Lung microvascular endothelial cell (primary cell): ENCODE results near the gene UCK2. TPM values are rescaled to one million over a fixed set of nuclear protein-coding genes. Genes with fewer than 3 reads are reported as not detected.

Source experiments
- DNase-seq, 2 donors: peaks; one replicate each; pipeline versions ENCODE4 v3.0.0 to v3.0.0-alpha.2; 2010; ENCODE audit warnings: low read depth in 2 of 2
- total RNA-seq: library from RNA; depleted of rRNA; stranded (reverse); fragments of >200 nt; gene quantifications from 2 replicates; pipeline ENCODE4 v1.2.1, GENCODE V29; 2014

Gene UCK2
- total RNA-seq, 1 donor from 2014 or later, result 53.4 TPM

DNA sequence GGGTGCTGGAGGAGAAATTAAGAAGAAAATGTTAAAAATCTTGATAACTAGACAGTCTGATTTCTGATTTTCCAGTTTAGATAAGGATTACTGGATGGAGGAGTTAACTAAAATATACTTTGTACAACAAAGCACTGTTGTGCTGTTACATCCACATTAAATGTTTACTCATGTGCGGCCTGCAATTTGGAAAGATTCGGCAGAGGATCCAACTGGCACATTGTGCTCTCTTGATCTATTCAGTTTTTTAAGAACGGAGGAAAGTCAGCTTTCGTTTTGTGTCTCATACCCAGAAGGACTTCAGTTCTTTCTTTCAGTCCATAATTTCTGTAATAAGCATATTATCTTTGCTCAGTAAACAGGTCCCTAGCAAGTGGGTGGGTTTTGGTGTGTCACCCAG is 52.5 kb downstream of the UCK2 start:
- DNase-seq, result no peak

DNA sequence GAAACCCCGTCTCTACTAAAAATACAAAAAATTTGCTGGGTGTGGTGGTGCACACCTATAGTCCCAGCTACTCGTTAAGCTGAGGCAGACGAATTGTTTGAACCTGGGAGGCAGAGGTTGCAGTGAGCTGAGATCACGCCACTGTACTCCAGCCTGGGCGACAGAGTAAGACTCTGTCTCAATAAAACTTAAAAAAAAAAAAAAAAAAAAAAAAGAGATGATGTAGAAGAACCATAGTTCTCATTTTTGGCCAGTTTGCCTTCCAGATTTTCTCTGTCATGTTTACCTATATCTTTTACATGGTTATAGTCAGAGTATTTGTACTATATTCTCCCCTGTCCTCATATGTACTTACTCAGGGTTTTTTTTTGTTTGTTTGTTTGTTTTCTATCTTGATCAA is 53.6 kb downstream of the UCK2 start:
- no peak for DNase-seq

DNA sequence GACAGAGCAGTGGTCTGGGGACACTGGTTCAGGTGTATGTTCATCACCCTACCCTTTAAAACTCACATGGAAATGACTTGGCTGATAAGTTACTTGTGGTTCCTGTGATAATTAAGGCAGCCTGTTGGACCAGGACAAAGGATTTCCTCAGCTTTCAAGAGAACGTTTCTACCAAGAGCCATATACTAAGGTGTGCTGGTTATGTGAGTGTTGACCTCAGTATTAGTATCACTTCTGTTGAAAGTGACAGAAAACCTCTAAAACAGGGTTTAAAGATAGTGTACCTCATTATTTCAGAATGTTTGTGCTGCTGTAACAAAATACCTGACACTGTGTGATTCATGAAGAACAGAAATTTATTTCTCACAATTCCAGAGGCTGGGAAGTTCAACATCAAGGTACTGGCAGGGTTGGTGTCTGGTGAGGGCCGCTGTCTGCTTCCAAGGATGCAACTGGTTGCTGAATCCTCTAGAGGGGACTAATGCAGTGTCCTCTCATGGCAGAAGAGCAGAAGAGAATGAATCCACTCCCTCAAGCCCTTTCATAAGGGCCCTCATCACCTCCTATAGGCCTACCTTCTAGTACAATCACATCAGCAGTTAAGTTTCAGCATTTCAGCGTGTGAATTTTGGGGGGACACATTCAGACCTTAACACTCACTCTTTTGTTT is 54.9 kb downstream of the UCK2 start:
- DNase-seq, result no peak

DNA sequence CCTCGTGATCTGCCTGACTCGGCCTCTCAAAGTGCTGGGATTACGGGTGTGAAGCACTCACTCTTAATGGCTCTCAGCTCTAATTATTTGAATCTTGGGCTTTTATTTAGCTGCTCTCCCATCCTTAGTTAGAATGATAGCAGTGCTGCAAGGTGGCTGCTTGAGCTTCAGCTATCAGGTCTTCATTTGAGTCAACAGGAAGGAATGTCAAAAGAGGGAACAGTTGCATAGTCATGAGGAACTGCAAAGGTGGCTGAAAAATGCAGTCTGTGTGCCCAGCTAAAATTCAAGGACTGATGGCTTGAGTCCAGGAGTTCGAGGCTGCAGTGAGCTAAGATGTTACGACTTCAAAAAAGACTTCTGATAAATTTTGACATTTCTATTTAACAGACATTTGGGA is 55.6 kb downstream of the UCK2 start:
- DNase-seq, result no peak

DNA sequence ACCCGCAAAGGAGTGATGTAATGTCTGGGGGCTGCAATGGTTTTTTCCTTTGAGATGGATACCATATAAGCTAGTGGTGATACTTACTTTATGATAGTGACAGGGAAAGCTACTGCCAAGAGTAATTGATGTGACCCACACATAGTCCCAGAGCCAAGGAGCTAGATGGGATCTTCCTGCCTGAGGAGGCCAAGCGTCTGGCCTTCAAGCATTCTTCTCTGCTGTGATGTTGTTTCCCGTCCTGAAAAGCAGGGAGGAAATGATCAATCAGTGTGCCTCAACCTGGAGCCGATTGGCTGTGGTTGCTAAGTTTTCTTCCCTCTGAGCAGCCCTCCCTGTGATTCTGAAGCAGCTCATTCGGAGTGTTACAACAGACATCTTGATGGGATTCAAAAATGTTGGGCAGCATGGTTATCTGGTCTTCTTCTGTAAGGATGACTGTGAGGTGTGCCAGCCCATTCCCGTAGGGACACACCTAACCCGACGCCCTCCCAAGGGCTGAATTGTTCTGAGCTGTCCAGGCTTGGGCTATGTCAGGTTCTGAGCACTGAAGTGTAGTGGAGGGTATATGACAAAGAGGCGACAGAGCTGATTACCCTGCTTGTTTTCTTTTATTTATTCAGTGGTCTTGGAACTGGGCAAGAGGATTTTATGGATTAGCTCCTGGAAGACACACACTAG is 56.7 kb downstream of the UCK2 start:
- DNase-seq, result peak in 1 of 2 donors; percentile 94

DNA sequence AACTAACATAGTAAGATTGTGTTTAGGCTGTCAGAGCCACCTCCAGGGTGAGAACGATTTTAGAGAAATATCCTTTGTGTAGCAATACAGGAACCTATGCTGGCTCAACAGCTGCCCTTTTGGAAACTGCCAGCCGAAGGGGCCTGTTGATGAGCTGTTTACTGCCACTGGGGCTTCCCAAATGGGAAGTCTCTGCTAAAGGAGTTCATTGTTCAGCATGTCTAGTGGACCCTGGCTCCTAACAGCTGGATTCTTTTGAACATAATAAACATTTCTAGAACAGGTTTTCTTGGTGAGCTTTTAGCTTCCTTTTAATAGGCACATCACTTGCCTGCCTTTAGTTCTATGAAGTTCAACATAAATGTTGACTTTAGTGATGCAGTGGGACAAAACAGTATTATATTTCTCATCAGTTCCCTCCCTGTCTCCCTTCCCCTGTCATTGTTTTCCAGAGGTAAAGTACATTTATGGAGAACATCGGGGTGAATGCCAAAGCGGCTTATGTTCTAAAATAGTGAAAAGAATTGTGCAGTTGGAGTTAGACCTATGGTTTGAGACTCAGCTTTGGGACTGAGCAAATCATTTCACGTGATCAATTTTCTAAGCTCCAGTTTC is 57.4 kb downstream of the UCK2 start:
- peak; percentile 70 for DNase-seq

DNA sequence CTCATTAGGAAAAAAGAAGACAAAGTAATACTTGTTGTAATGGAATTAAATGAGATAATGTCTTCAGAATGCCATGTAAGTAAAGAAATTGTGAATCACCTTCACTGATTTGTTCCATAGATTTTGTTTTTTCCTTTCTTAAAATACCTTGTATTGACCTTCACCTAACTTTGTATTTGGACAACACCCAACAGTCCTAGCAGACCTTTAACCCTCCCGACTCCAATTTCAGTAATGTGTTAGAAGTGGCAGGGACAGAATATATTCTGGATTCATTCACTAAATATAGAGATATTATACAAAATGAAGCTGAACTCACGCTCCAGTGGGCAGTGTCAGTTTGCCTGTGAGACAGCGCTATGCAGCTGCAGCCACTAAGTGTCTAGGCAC is 57.9 kb downstream of the UCK2 start:
- no peak for DNase-seq

DNA sequence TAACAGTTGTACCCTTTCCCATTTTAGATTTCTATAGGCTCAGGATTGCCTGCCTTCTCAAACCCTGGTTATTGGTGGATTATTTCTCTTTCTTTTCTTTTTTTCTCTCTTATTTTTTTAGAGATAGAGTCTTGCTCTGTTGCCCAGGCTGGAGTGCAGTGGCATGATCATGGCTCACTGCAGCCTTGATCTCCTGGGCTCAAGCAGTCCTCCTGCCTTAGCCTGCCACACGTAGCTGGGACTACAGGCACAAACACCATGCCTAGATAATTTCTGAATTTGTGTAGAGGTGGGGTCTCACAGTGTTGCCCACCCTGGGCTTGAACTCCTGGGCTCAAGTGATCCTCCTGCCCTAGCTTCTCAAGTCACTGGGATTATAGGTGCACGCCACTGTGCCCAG is 58.8 kb downstream of the UCK2 start:
- no peak for DNase-seq

DNA sequence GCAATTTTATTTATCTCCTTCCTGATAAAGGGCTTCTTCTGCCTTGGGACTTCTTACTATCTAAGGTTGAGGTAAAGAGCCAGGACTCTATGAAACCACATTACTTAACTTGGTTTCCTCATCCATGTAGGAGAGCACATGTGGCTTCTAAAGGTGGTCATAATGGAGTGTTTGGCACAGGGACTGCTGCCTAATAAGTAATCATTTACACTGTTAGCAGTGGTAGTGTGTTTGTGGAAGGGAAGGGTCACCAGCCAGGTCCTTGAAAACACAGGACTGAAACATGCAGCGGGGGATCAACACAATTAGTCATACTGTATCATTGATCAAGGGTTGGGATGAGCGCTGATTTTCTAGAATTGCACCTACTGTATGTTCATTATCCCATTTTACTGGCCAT is 59.6 kb downstream of the UCK2 start:
- DNase-seq, result no peak

DNA sequence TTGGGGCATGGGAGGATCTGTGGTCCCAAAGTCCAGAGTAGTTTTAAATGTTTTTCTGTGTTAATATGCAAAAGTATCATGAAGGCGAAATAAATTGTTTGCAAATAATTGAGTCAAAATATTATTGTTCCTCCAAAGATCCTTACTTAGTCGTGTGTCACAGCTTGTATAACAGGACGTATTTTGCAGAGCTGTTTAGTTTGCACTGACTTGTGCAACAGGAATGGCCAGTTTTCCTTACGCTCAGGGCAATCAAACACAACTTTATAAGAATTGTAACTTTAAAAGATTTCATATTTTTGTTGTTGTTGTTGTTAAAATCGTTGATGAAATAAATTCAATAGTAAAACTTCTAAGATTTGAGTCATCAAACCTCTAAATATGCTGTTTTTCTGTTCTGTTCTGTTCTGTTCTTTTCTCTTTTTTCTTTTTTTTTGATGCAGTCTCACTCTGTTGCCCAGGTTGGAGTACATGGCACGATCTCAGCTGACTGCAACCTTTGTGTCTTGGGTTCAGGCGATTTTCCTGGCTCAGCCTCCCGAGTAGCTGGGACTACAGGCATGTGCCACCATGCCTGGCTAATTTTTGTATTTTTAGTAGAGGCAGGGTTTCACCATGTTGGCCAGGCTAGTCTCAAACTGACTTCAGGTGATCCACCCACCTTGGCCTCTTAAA is 60.6 kb downstream of the UCK2 start:
- no peak for DNase-seq

DNA sequence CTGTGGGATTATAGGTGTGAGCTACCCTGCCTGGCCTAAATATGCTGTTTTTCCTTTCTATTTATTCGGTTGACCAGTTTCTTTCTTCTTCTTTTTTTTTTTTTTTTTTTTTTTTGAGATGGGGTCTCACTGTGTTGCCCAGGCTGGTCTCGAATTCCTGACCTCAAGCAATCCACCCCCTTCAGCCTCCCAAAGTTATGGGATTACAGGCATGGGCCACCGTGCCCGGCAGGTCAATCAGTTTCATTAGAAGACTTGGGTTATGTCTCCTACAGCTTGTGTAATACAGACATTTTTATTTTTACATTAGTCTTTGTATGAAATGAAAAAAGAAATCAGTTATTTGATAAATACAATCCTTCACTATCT is 61.1 kb downstream of the UCK2 start:
- no peak for DNase-seq

DNA sequence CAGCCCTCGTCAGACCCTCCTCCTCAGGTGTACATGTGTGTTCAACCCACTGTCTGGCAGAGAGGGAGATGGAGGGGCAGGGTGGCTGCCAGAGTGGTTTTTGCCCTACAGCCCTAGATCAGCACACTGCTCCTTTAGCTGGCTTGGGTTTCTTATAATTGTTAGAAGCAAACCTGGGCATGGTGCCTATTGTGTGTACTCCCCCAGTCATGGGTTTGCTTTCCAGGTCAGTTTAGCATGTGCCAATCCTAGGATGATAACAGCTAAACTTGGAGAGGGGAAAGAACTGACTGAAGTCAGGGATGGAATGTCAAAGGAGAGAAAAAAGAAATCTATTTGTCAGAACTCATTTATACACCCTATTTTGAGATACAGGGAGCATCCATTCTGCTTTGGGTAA is 63.3 kb downstream of the UCK2 start:
- no peak for DNase-seq

DNA sequence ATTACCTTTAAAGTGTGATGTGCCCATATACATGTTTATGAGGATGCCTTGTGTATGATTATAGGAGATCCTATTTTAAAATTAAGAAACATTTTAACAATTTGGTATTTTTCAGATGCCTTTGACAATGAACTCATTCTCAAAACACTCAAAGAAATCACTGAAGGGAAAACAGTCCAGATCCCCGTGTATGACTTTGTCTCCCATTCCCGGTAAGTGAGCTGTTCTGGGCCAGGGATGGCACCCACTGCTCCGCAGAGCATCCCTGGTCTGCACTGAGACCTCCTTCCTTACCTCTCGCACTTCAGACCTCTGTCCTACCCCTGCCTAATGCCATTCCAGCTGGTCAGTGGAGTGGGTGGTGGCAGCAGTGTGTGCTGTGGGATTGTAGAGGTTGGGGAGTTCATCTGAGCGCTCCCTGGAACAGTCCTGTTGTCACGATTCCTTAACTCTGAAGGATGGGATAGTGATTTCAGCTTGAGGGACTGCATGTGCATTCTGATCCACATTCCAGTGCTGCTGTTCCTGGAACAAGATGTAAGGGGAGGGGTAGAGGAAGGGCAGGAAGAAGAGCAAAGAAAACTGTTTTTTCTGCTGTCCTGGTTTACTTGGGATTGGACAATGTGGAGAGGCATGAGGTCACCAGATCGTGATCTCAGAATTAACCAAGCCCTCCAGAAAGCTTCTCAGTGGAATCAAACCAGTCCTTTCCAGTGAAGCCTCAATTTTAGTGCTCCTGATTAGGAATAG is 63.9 kb downstream of the UCK2 start:
- no peak for DNase-seq

DNA sequence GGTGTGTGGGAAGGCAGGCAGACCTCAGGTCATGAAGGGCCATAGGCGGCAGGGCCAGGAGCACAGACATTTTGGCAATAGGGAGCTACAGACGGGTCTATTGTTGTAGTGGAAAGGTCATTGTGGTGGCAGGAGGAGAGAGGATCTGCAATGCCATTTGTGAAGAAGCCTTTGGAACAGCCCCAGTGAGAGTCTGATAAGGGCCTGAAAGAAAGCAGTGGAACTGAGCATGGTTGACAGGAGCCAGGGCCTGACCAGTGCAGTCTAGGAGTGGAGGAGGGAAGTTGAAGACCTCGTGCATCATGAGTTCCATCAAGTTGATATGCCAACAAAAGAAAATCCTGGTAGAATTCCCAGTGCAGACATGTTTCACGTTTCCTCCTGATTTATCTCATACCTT is 65.5 kb downstream of the UCK2 start:
- no peak for DNase-seq

DNA sequence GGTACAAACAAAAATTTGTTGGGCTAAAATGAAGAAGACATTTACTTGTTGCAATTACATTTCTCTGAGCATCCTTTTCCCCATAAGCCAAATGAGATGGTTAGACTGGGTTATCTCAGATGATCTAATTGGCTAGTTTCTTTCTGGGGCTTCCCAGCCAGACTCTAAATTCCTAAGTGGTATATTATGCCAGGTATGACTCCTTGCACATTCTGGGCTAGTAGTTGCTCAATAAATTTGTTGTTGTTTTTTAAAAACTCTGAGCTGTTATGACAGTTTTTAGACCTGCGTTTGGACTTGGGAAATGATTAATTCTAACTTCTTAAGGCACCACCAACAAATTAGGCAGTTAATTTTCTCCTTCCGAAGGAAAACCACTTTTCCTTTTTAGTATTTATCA is 66.1 kb downstream of the UCK2 start:
- DNase-seq, result no peak

DNA sequence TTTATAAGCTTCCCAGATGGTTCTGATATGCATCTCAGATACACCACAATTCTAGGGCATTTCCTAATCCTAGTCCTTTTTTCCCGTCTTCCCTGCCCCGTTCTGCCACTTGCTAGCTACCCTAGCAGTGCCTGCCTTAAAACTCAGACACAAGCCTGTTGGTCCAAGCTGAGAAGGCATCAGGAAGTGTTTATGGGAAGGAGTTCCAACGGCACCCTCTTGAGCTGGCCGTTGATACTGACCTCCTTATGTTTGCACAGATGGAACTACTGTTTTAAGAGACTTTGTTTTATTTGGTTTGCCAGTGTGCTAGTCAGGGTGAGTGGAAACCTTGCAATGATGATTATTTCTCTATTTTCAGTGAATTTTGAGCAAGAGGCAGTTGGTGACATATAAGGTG is 67.2 kb downstream of the UCK2 start:
- DNase-seq, result no peak

DNA sequence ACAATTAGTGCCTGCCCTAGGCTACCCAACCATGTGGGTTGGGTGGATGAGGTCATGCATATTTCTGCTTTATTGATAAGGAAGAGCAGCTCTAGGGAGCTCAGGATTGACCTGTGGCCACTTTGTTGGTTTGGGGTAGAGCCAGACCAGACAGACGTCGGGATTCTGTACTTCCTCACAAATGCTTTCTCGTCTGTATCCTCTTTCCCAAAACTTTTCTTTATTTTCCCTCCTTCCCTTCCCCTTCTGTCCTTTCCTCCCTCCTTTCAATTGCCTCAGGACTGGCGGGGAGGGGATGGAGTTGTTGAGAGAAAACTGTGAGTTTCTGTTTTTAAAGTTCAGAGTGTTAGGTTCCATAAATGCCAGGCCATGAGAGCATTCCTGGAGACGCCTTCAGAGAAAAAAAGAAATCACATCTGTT is 68.0 kb downstream of the UCK2 start:
- DNase-seq, result no peak

DNA sequence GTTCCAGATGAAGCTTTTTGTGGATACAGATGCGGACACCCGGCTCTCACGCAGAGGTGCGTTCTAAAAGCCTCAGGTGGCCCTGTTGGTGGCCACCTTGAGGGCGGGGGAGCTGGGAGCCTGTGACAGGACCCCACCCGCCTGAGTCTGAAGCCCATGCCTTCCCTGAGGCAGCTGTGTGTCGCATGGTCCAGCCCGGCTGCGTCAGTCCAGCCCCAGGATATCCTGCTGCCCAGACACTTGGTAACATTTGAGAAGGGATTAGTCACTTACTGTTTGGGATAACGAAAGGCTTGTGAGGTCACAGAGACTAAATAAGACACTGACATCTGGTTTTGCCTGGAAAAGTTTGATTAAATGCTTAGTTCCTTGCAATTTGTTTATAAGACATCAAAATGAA is 68.9 kb downstream of the UCK2 start:
- DNase-seq, result peak; percentile 47 to 97

DNA sequence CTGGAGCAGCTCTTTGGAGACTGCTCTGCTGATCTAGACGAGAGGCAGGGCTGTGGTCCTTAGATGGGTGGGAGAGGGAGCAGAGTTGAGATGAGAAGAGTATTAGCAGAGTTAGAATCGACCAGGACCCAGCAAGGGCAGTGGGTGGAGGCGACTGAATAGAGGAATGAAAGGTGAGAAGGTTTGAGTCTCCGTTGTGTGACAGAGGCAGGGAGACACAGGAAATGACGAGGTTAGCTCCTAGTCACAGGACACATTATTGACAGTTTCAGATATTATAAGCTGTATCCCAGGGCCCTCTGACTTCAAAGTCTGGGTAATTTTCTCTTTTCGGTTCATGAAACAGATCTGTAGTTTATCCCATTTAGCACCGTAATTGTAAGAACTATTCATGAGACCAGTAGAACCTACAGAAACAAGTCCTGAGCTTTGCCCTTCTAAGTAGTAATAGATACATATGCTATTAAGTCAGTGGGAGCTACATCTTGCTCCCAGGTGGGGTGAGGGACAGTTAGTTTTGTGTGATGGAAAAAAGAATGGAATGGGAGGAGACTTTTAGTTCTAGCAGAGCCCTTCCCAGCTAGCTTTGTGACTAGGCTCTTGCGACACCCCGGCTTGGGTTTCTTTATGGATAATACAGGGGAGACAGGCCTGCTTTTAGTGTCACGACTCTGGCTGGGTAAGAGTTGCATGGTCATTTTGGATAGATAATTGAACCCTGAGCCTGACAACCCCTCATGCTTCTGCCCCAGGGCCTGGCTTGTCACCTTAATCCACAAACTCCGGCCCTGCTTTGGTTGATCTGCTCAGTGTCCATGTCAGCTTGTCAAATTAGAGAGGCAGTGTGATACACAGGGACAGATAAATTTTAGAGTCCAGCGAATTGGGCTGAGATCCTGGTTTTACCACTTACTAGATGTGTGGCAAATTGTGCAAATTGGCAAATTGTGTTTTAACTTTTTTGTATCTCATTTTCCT is 70.2 kb downstream of the UCK2 start:
- peak; percentile 17 to 52 for DNase-seq

DNA sequence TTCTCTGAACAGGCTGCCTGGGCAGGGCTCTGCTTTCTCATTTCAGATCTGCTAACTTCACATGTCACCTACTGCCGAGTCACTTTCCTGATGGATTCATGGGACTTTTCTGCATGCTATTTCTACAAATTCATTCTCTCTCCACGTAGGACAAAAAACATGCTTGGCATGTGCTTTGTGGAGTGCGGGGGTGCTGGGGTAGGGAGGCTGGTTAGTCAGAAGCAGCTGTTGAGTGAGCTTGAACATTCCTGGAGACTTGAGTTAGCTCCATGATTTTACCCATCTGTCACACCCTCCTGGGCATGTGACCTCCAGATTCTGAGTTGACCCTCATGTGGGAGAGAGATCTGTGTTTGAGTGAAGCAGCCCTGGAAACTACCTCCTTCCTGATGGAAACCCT is 71.4 kb downstream of the UCK2 start:
- peak; percentile 28 to 92 for DNase-seq
